Skeletal muscle satellite cell (primary cell): Measurements from ENCODE around the gene SCTR.

Experiments
- H3K27me3 ChIP-seq: 2 replicates; pipeline ENCODE4 v1.7.0; 2013; ENCODE audit warnings: low read length; ENCODE audit not compliant: control insufficient read depth, insufficient read depth
- H3K36me3 ChIP-seq: 2 replicates; pipeline ENCODE4 v1.7.0; 2013; ENCODE audit warnings: mild to moderate bottlenecking, control low read depth, low read length; ENCODE audit not compliant: insufficient read depth
- H3K4me1 ChIP-seq: 2 replicates; pipeline ENCODE4 v1.7.0; 2013; ENCODE audit warnings: low read length; ENCODE audit not compliant: control insufficient read depth, insufficient read depth
- H3K4me2 ChIP-seq: 2 replicates; pipeline ENCODE4 v1.7.0; 2013; ENCODE audit warnings: mild to moderate bottlenecking, low read length
- H3K4me3 ChIP-seq: 2 replicates; pipeline ENCODE4 v1.7.0; 2013; ENCODE audit warnings: low read length
- H3K9ac ChIP-seq: 2 replicates; pipeline ENCODE4 v1.7.0; 2013; ENCODE audit warnings: mild to moderate bottlenecking, low read depth, low read length, moderate library complexity
- H3K9me3 ChIP-seq: replicated peaks from 2 replicates; pipeline ENCODE4 v1.7.0; 2013; ENCODE audit warnings: mild to moderate bottlenecking, control low read depth, low read length

SCTR gene

DNA sequence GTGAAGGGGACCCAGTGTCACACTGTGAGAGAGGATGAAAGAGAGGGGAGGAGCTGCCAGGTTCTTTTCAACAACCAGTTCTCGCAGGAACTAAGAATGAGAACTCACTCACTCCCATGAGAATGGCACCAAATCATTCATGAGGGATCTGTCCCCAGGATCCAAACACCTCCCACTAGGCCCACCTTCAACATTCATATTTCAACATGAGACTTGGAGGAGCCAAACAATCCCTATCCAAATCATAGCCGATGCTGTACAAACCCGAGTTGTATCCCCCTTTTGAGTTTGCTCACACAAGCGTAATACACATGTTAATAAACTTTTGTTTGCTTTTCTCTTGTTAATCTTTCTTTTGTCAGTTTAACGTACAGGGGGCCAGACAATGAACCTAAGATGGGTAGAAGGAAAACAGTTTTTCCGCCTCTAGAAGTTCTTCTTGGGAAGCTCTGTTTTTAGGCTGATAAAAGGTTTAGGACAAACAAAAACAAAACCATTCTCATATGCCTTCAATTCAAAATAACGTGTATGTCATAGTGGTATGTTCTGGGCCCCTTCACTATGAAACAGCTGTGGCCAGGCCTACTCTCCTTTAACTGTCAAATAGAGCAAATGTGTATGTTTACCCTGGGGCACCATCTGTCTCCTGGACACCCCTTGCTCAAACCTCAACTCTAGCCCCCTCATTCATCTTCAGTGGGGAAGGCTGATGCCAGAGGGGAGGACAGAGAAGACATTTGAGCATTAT lies 101.7 kb downstream of the SCTR start:
- Histone ChIP-seq H3K27me3 (peaks cover 78% of the 10 kb centered on the region), H3K4me1 (no peaks in the 10 kb centered on the region), H3K9me3 (no peaks in the 10 kb centered on the region), H3K4me2 (no peak overlapping the region), H3K4me3 (no peak overlapping the region), H3K9ac (no peak overlapping the region), H3K36me3 (no peaks in the 10 kb centered on the region)

DNA sequence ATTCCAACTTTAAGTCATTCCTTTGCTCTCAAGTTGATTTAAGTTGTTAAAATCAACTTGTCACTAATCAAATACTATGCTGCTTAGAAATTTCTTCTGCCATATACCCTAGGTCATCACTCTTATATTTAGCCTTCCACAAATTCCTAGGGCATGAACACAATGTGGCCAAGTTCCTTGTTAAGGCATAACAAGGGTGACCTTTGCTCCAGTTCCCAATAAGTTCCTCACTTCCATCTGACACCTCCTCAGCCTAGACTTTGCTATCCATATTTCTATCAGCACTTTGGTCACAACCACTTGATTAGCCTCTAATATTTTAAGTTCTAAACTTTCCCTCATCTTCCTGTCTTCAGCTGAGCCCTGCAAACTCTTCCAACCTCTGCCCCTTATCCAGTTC lies 102.5 kb downstream of the SCTR start:
- H3K9me3 ChIP-seq = no peaks in the 10 kb centered on the region
- no peaks in the 10 kb centered on the region for H3K4me1 ChIP-seq
- H3K27me3 ChIP-seq = peaks cover 73% of the 10 kb centered on the region
- H3K36me3 ChIP-seq = no peaks in the 10 kb centered on the region
- no peak overlapping the region for H3K9ac ChIP-seq
- H3K4me3 ChIP-seq = no peak overlapping the region
- no peak overlapping the region for H3K4me2 ChIP-seq

DNA sequence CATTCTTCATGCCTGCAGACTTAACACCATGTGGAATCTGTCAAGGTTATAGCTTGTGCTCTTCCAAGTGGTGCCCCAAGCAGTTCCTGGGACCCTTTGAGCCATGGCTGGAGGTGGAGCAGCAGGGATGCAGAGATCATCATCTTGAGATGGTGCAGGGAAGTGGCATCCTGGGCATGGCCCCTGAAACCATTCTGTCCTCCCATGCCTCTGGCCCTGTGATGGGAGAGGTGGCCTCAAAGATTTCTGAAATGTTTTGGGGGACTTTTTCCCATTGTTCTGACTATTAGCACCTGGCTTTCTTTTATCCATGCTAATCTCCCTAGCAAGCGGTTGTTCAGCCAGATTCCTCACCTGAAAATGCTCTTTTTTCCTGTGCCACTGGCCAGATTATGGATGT lies 103.0 kb downstream of the SCTR start:
- no peak overlapping the region for H3K4me3 ChIP-seq
- no peaks in the 10 kb centered on the region for H3K9me3 ChIP-seq
- no peak overlapping the region for H3K9ac ChIP-seq
- no peaks in the 10 kb centered on the region for H3K36me3 ChIP-seq
- no peaks in the 10 kb centered on the region for H3K4me1 ChIP-seq
- H3K27me3 ChIP-seq = peaks cover 73% of the 10 kb centered on the region
- no peak overlapping the region for H3K4me2 ChIP-seq

DNA sequence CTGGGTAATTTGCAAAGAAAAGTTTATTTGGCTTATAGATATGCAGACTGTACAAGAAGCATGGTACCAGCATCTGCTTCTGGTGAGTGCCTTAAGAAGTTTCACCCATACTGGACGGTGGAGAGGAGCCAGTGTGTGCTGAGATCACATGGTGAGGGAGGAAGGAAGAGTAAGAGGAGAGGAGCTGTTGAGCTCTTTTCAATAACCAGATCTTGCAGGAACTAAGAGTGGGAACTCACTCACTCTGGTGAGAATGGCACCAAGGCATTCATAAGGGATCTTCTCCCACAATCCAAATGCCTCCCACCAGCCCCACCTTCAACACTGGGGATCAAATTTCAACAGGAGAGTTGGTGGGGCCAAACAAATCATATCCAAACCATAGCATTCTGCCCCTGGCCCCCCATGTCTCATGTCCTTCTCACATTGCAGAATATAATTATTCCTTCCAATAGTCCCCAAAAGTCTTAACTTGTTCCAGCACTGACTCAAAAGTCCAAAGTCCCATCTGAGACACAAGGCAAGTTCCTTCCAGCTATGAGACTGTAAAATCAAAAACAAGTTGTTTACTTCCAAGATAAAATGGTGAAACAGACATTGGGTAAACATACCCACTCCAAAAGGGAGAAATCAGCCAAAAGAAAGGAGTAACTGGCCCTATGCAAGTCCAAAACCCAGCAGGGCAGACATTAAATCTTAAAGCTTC lies 104.3 kb downstream of the SCTR start:
- Histone ChIP-seq H3K9ac (no peak overlapping the region), H3K36me3 (no peaks in the 10 kb centered on the region), H3K4me2 (no peak overlapping the region), H3K4me3 (no peak overlapping the region), H3K4me1 (no peaks in the 10 kb centered on the region), H3K27me3 (peaks cover 70% of the 10 kb centered on the region), H3K9me3 (no peaks in the 10 kb centered on the region)

DNA sequence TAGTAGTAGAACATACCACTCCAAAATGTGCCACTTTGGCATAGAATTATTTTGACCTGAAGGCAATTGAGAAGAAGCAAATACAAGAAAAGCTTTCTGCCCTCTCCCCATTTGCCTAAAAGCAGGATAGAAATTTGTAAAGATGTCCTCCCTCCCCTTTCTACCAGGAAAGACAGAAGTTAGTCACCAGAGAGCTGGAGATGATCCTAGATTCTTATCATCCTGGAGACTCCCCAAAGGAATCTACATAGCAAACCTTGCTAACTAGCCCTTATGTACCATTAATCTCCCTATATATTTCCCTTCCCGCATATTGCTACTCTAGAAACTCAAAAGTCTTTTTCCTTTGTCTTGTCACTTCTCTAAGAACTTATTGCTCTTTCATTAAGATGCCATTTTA lies 105.2 kb downstream of the SCTR start:
- no peak overlapping the region for H3K4me2 ChIP-seq
- H3K9me3 ChIP-seq = no peaks in the 10 kb centered on the region
- H3K27me3 ChIP-seq = peaks cover 63% of the 10 kb centered on the region
- no peaks in the 10 kb centered on the region for H3K36me3 ChIP-seq
- H3K4me3 ChIP-seq = no peak overlapping the region
- H3K4me1 ChIP-seq = no peaks in the 10 kb centered on the region
- H3K9ac ChIP-seq = no peak overlapping the region

DNA sequence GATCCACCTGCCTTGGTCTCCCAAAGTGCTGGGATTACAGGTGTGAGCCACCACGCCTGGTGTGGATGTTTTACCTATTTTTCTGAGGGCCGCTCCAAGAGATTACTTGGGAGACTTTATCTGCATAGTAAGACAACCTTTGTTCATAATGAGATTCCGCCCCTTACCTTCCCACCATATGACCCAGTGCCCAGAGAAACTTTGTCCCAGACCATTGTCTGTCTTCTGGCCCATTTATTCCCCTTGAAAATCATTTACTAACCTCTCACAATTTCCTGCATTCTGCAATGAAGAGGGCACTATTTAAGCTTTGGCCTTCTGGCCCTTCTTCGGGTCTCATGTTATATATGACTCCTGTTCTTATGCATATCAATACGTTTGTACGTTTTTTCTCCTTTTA lies 106.4 kb downstream of the SCTR start:
- no peak overlapping the region for H3K9ac ChIP-seq
- no peak overlapping the region for H3K4me2 ChIP-seq
- H3K4me3 ChIP-seq = no peak overlapping the region
- no peaks in the 10 kb centered on the region for H3K4me1 ChIP-seq
- no peaks in the 10 kb centered on the region for H3K9me3 ChIP-seq
- peaks cover 59% of the 10 kb centered on the region for H3K27me3 ChIP-seq
- H3K36me3 ChIP-seq = no peaks in the 10 kb centered on the region

DNA sequence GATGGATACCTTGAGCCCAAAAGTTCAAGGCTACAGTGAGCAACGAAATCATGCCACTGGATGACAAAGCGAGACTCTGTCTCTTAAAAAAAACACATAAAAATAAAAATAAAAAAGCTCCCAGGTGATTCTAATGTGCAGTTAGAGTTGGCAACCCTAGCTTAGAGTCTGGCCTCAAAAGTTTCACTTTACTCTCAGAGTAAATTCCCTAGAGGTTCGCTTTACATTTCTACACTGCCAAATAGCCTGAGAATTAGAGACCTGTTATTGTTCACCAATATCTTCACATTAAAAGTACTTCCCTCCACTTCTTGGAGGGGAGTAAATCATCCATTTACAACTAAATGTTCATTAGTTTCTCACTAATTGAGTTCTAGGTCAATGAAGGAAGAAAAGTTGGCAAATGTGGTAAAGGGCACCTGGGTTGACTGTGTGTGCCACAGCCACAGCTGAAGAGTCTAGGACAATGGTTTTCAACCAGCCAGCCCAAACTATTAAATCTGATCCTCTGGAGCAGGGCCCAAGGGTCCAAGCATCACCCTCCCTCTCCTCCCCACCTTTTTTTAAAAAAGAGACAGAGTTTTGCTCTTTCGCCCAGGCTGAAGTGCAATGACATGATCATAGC lies 107.9 kb downstream of the SCTR start:
- no peaks in the 10 kb centered on the region for H3K9me3 ChIP-seq
- H3K9ac ChIP-seq = no peak overlapping the region
- H3K4me1 ChIP-seq = no peaks in the 10 kb centered on the region
- H3K4me3 ChIP-seq = no peak overlapping the region
- H3K36me3 ChIP-seq = no peaks in the 10 kb centered on the region
- H3K4me2 ChIP-seq = no peak overlapping the region
- H3K27me3 ChIP-seq = peaks cover 44% of the 10 kb centered on the region

DNA sequence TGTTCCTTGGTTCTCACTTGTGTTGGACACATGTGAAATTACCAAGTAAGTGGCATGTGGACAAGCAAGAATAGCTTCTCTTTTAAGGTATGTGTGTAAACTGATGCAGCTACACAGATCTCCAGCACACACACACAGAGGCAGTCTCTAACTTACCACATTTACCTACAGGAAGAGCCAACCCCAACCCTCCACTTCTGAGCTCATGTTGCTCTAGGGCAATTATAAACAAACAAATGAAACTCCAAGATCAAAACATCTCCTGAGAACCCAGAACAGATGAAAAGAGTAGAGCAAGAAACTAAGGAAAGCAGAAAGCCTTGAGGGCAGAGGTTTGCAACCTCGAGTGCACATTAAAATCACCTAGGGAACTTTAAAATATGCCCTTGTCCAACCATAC lies 108.7 kb downstream of the SCTR start:
- no peaks in the 10 kb centered on the region for H3K9me3 ChIP-seq
- no peaks in the 10 kb centered on the region for H3K36me3 ChIP-seq
- no peak overlapping the region for H3K4me2 ChIP-seq
- no peak overlapping the region for H3K4me3 ChIP-seq
- no peak overlapping the region for H3K9ac ChIP-seq
- H3K4me1 ChIP-seq = no peaks in the 10 kb centered on the region
- H3K27me3 ChIP-seq = peaks cover 36% of the 10 kb centered on the region

DNA sequence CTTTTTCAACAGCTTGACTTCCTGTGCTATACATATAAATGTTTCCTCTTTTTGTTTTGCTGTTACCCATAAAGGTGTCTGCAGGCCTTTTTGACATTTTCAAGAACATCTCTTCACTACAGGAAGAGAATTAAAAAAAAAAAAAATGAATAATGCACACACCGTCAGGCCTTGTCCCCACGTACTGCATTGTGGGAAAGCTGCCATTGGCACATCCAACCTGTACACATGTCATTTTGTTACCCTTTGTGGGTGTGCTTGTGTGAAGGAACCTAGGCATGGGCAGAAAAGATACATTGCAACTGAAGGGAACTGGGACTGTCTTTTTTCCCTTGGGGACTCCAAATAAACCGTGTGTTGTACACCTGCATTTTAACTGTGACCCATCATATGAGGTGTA lies 109.4 kb downstream of the SCTR start:
- Histone ChIP-seq H3K27me3 (peaks cover 34% of the 10 kb centered on the region), H3K9me3 (no peaks in the 10 kb centered on the region), H3K4me3 (no peak overlapping the region), H3K9ac (no peak overlapping the region), H3K4me1 (no peaks in the 10 kb centered on the region), H3K4me2 (no peak overlapping the region), H3K36me3 (no peaks in the 10 kb centered on the region)

DNA sequence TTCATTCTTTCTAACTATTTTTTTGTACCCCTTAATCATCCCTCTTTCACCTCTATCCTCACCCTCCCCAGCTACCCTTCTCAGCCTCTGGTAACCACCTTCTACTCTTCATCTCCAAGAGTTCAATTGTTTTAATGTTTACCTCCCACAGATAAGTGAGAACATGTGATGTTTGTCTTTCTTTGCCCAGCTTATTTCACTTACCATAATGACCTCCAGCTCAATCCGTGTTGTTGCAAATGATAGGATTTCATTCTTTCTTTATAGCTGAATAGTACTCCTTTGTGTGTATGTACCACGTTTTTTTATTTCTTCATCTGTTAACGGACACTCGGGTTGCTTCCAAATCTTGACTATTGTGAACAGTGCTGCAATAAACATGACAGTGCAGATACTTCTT lies 114.8 kb downstream of the SCTR start:
- Histone ChIP-seq H3K4me2 (no peak overlapping the region), H3K36me3 (no peaks in the 10 kb centered on the region), H3K9ac (no peak overlapping the region), H3K27me3 (peaks cover 13% of the 10 kb centered on the region), H3K4me3 (no peak overlapping the region), H3K9me3 (no peaks in the 10 kb centered on the region), H3K4me1 (no peaks in the 10 kb centered on the region)

DNA sequence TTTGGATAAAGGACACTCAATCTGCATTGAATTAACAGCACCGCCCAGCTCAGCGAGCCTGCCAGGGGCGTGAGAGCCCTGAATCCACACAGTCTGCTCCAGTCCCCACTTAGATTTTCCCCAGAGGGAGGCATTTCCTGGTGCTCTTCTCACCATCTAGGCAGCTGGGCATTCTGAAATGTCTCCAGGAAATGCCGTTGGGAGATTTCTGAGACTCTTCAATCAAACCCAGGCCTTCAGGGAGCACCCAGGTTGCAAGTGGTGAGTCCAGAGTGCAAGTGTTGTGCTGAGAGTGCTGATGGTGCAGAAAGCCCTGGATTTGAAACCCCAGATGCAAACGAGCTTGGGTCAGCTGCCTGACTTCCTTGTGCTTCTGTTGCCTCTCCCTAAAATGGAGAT lies 116.1 kb downstream of the SCTR start:
- no peaks in the 10 kb centered on the region for H3K4me1 ChIP-seq
- no peak overlapping the region for H3K9ac ChIP-seq
- H3K4me3 ChIP-seq = no peak overlapping the region
- no peaks in the 10 kb centered on the region for H3K9me3 ChIP-seq
- peaks cover 23% of the 10 kb centered on the region for H3K27me3 ChIP-seq
- no peaks in the 10 kb centered on the region for H3K36me3 ChIP-seq
- no peak overlapping the region for H3K4me2 ChIP-seq
